HG03196 (cell line): Measurements from ENCODE around the gene CASP7.

Experiments
- ATAC-seq: cut with Tn5 transposase; IDR thresholded peaks from one replicate; pipeline ENCODE4 v1.9.1; 2021; ENCODE audit not compliant: unreplicated experiment

Gene CASP7

DNA sequence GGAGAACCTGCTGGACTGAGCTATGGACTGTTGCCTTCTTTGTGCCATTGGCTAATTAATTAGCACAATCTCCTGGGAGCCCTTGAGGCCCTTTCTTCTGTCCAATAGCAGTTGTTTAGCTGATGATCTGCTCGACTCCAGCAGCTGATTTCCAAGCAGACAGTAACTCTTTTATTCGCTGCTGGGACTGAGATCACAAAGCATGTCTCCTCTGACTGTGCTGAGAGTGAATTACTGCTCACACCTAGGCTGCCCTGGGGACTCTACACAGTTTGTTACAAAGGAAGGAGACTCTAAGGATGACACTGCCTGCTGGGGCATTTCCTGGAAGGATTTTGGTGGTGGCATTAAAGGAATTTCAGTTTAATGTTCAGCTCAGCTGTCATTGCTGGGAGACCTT, 31.4 kb downstream of the CASP7 start:
- ATAC-seq: no peak

DNA sequence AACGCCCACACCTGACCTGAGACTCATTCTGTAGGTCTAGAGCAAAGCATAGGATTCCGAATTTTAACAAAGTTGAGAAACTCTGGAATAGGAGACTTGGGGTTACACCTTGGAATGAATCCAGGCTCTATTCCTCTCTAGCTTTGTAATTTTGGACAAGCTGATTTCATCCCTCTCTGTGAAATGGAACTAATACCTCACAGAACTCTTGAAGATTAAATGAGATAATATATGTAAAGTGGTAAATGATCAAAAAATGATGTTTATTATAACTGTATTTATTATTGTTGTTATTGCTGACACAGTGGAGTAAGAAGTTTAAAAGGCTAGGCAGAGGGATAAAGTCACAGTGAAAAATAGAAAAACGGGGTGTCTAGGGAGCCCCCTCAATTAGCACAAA, 32.3 kb downstream of the CASP7 start:
- no peak for ATAC-seq

DNA sequence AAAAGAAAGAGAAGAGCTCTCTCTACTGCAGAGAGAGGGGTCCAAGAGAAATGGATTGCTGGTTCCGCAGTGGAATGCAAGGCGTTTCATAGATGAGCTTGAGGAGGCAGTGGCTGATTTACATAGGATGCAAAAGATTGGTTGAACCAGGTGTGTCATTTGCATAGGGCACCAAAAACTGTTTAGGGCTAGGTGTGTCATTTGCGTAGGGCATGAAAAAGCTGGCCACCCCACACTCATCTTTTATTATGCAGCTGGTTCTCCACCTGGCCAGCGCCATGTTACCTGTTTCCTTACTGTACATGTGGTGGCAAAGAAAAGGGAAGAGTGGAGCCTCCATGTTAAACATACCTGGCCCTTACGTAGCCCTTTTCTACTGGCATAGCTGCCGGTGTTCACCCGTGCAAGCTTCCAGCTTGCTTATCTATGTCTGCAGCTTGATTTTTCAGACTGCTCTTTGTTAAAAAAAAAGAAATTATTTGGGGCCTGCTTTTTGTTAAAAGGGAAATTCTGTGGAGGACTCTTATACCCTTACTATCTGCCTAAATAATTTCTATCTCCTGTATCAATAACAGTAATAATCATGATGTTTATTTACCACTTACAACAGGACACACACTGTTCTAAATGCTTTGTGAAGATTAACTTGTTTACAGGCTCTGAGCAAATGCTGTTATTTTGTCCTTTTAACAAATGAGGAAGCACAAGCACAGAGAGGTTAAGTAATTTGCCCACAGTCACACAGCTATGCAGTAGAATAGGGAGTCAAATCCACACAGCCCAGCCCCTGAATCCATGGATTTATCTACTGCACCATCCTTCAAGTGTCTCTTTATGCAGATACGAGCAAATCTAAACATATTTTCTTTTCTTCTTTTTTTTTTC, 33.3 kb downstream of the CASP7 start:
- ATAC-seq: no peak

DNA sequence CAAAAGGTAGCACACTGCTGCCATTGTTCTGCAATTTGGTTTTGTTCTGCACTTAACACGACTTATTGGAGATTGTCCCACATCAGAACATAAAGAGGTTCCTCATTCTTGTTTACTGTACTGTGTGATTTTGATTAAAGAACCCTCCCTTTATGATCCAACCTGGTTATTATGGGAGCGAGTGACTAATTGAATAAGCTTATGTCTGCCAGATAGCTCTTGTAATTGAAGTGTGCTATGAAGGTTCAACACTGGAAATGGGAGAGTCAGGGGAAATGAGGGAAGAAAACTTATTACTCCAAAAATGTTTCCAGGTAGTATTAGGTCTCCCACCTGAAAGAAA, 33.9 kb downstream of the CASP7 start:
- no peak for ATAC-seq

DNA sequence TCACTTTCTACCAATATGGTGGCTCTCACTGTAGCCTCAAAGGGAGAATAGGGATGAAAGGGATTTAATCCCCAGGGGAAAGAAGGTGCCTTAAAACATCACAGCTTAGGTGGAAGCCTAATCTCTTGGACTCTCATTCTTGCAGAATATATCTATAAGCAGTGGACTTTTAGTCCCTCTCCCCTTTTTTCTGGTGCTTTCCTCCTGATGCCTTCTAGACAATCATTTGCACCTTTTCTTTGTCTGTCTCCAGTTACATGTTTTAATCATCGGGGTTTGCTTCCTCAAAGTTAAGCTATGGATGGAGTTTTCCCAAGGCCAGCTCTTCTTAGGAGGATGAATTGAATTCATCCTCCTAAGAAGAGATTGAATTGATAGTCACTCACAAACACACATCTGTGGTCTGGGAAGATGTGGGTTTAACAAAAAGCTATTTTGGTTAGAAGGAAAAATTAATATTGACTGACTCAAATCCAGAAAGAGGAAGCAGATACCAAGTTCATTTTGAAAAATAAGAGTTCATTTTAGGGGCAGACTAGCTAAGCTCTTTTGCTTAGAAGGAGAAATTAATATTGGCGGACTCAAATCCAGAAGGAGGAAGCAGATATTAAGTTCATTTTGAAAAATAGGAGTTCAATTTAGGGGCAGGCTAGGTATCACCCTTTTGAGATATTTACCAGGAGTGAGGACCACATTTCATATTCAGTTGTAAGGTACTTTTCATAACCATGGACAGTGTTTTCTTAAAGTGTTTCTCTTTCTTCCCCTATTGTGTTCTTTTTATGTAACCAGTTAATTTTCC, 36.6 kb downstream of the CASP7 start:
- no peak for ATAC-seq

DNA sequence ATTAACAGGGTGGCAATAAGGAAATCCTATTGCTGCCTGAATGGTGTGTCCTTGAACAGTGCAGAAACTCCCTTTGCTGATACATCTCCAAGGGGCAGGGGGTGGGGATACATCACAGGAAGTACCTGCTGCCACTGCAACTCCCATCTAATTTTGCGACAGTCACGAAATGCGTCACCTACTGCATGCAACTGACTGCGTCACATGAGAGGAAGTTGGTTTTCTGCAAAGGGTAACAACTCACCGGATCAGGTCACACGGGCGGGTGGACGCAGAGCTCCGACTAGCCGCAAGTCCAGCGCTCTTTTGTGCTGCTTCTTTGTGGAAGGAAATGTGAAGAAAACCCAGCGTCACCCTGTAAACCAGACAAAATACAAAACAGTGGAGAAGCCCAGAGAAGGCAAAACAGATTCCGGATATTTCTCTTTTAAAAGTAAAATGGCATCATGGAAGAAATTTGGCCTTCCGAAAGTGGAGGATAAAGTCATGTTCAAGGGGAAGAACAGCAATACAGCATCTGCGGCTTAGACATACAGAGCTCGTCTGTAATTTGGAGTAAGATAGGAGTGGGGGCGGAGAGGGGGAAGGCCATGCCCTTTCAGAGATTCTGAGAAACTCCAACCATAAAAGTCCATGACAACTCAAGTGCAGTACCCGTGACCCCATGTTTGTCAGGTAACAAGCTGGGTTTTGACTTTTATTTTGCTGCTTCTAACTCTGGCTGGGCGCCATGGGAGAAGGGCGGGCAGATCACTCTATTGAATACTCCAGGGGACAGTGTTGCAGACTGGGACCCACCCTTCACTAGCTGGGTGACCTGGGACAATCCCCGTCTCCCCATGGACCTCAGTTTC, 39.5 kb downstream of the CASP7 start:
- ATAC-seq: no peak

DNA sequence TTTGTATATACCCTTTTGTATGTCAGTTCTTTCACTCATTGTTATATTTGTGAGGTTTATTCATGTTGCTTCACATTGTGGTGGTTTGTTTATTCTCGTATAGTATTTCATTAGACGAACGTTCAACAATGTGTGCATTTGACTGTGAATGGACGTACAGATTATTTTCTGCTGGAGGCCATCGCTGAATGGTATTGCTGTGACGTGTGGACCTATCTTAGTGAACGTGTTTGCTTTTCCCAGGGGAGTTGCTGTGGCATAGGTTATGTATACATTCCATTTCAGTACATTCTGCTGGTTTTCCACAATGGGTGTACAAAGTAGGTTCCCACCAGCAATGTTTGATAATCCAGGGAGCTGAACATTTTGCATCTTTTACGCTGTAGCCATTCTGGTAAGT, 40.7 kb downstream of the CASP7 start:
- ATAC-seq: no peak

DNA sequence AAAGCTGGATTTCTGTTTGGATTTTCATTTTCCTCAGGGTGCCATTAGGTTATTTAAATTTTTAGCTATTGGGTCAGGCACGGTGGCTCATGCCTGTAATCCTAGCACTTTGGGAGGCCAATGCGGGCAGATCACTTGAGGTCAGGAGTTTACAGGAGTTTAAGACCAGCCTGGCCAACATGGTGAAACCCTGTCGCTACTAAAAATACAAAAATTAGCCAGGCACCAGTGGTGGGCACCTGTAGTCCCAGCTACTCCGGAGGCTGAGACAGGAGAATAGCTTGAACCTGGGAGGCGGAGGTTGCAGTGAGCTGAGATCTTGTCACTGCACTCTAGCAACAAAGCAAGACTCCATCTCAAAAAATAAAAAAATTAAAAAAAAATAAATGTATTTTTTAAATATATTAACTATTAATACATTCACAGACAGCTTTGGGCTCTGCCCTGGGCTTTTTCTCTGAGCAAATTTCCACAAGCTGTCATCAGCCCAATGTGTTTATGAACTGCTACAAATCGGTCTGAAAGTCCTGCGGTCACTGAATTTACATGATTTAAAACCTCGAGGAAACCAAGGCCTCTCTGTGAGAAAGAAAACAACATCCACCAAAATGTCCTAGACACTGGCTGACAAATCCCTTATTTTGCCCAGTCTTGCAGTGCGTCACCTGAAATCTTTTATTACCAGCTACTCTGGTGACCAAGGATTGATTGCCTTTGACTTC, 52.6 kb downstream of the CASP7 start:
- ATAC-seq: no peak

DNA sequence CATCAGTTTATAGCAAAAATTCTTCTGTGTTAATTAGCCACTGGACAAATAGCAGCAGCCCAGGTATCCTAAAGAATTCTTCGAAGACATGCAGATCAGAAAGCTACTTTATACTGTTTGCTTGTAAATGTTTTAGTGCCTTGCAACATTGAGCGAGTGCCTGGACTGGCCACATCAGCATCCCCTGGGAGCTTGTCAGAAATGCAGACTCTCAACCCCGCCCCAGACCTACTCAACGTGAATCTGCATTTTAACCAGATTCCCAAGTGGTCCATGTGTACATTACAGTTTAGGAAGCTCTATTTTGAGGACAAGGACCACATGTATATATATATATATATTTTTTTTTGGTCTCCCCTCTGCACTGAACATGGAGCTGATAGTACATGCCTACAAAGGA, 53.3 kb downstream of the CASP7 start:
- no peak for ATAC-seq

DNA sequence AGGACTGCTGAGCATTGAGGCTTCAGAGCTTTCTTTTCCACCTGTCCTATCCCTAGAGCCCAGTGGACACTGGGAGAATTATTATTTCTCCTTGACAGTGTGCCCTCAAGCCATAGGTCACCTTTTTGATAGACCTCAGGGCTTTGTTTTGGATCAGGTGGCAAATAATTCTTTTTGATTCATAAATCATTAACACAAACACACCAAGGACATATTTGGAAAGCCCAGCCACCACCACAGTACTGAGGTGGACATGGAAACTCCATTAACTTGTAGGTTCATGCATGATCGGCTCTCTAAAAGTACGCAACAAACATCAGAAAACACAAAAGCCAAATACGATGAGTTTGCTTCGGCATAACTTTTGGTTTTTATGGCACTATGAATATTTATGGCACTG, 53.9 kb downstream of the CASP7 start:
- ATAC-seq: no peak

DNA sequence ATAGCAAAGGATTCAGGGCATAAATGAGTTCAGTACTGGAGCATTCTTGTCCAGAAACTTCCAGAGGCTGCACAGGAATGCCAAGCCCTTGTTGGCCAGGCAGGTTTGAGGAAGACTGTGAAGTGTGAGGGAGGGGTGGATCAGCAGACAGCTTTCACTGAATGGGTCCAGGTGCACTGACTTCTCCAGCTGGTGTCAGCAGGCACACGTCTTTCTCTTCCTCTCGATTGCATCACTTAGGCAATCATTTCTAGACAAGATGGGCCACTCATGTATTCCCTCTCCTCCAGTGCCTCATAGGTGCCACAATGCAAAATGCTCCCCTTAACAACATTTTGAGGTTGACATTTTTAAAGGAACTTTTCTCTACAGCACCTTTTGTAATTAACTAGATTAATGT, 56.2 kb downstream of the CASP7 start:
- ATAC-seq: no peak

DNA sequence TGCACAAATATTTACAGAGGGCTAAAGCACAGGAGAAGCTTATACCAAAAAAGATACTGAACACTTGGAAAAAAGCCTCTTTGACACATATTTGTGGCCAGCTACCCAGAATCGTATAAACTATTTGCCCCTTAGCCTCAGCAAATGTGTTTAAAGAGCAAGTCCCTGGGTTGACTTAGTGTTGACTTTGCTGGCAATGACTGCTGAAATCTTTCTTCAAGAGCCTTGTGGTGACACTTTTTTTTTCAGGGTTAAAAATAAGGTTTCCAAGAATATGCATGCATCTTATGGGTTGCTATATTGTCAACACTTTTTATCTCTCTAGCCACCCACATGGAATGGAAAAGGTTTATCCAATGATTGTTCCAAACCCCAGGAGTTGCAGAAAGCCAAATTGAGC, 56.9 kb downstream of the CASP7 start:
- no peak for ATAC-seq

DNA sequence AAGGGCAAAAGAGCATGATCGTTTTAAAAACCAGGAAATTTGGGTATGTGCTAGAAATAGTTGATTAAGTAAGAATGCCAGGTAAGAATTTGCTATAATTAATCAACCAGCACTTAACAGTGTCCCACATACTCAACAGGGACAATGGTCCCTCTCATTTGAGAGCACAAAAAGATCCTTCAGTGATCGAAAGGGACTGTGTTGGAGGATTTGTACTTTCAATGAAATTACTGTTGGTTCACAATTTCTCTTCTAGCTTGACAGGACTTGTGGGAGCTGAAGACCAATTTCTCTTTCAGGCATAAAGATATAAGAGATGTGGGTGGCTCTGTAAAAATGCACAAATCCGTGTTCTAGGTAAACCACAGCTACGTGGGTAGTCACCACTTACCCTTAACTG, 59.3 kb downstream of the CASP7 start:
- ATAC-seq: no peak

DNA sequence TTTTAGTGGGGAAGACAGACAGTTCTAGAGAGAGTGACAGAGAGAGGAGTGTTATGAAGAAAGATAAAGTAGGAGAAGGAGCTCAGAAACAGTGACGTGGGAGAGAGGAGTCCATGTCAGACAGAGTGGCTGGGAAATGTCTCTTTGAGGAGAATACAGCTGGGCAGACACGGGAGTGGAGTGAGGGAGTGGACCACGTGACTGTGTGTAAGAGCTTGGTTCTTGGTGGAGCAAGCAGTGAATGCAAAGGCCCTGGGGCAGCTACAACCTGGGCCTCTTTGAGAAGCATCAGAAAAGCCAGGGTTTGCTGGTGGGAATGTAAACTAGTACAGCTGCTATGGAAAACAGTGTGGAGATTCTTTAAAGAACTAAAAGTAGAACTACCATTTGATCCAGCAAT, 59.9 kb downstream of the CASP7 start:
- no peak for ATAC-seq

DNA sequence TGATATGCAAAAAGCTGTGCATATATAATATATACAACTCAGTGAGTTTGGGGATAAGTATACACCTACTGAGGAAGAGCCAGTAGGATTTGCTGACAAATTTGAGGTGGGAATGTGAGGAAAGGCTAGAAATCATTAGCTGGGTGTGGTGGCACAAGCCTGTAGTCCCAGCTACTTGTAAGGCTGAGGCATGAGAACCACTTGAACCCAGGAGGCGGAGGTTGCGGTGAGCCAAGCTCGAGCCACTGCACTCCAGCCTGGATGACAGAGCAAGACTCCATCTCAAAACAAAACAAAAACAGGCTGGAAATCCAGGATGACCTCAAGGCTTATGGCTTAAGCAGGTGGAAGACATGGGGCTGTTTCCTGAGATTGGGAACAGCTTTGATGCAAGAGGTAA, 61.1 kb downstream of the CASP7 start:
- no peak for ATAC-seq

DNA sequence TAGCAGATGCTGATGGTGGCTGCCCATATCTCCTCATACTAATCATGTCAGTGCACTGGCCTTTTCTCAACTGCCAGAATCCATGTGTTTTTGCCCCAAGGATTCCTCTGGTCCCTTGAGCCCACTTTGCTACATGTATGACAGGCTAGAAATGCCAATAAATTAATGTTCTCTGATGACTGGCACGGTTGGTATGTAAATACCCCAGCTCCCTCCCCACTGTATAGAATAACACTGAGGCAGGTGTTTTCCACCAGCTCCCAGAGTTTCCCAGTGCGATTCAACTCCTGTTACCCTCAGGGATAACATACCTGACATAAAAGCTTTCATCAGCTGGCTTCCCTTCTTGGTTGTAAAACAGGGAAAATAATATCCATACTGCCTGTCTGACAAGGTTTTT, 62.8 kb downstream of the CASP7 start:
- ATAC-seq: no peak

DNA sequence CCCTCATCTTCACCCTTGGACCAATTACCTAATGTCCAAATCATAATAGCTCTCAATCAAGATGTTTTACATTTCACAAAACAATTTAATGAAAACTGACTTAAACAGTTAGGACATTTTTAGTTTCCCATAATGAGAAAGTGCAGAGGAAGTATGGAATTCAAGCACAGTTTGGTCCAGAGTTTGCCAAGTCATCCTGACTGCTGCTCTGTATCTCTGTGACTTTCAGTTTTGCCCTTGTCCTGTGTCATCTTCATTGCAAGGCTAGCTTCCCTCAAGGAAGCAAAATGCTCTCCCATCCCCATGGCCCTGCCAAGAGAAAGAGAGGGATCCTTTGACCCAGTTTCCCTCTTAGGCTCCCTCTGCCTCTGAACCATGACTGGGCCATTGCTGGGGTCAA, 63.9 kb downstream of the CASP7 start:
- ATAC-seq: no peak

DNA sequence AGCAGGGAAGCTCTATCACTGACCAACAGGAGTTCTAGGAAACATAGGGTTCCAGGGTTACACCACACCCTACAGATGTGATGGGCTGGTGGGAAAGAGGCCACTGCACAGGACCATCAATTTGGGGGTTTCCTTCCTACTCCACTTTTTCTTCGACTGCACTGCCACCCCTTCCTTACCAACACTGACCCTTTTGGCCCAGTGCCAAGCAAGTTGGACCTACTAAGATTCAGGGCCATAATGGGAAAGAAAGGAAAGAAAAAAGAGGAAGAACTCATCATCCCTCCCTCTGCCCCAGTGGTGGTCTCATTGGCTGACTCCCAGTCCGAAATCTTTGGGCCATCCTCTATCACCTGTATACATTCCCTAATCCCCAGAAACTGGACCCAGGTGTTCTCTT, 65.7 kb downstream of the CASP7 start:
- ATAC-seq: no peak

DNA sequence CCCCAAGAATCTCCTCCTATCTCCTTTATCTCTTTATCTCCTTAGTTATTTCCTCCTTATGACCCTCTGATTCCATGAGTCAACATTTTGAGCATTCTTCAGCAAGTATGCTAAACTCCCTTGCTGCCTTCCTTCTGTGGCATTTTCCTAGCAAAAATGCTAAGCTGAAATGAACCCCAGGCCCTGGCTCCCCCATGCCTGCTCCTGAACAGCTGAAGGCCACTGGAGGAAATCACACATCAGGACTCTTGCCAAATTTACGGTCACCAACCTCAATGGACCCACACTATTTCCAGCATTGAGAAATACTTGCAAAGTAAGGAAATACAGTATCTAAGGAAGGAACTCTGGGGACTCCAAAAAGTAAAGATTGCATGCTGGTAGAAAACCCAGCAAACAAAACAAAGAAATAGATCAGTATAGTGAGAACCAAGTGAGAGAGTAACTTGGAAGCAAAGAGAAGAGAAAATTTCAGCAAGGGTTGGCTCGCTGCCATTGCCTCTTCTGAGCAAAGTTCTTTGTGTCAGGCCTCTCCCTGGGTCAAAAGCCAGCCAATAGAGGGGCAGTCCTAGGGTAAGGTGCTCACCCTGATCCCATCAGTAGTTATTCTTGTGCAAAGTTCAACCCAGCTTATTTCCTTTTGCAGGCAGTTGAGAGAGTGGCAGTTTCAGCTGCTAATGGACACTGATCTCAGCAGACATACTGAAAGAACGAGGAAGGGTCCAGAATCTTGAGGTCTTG, 66.7 kb downstream of the CASP7 start:
- no peak for ATAC-seq

DNA sequence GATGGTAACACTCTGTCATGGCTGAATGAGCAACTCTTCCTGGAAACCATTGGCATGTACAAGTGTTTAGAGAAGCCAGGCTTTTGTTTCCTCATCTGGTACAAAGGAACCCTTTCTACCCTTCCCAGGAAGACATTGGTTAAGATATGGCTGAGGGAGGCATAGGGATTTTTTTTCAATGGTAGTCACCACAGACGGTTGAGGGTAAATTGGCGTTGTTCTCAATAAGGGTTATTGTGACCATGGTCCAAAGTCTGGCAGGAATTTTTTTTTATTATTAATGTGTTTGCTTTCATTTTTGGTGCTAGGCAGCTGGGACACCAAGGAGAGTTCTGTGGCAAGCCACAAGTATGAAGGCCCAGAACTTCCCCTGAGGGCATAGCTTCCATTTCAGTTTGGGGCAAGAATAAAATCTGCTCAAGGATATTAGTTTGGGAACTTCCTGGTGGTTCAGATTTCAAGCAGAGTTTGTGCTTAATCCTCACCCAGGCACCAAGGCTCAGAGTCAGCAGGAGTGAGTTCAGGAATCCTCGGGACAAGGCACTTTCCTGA, 71.5 kb downstream of the CASP7 start, which contains the start of gene PLEKHS1:
TSS of gene PLEKHS1 (plus strand) at position 502 of the 552 bp plus-strand sequence. CDS start 3,596 bp downstream, outside the sequence.
- no peak for ATAC-seq
